ENCODE measurements around the gene RUNX1.

RUNX1 gene

DNA sequence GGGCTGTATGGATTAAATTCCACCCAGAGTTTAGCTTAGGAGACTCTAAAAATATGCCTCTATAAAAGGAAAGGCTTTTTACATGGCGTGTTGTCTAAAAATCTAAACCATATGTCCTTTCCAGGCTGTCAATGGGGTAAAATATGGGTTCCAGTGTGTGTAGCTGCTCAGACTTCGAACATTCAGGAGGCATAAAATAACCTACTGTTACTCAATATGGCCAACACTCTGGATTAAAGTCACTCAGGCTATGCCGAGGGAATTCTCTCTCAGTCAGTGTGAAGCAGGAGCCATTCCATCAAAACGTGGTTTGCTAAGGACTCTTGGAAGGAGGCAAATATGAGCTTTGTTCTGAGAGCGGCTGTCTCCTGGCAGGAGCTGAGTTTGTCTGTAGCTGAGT lies 135.3 kb downstream of the RUNX1 start:
- H3K27ac ChIP-seq = no peak overlapping the region
- TF ChIP-seq, protein P1, sequence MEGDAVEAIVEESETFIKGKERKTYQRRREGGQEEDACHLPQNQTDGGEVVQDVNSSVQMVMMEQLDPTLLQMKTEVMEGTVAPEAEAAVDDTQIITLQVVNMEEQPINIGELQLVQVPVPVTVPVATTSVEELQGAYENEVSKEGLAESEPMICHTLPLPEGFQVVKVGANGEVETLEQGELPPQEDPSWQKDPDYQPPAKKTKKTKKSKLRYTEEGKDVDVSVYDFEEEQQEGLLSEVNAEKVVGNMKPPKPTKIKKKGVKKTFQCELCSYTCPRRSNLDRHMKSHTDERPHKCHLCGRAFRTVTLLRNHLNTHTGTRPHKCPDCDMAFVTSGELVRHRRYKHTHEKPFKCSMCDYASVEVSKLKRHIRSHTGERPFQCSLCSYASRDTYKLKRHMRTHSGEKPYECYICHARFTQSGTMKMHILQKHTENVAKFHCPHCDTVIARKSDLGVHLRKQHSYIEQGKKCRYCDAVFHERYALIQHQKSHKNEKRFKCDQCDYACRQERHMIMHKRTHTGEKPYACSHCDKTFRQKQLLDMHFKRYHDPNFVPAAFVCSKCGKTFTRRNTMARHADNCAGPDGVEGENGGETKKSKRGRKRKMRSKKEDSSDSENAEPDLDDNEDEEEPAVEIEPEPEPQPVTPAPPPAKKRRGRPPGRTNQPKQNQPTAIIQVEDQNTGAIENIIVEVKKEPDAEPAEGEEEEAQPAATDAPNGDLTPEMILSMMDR (IDR thresholded peaks at IDR 0.05) = no peak
- H3K4me3 ChIP-seq = no peak overlapping the region
- no peak for DNase-seq (ENCODE audit: low spot score)

DNA sequence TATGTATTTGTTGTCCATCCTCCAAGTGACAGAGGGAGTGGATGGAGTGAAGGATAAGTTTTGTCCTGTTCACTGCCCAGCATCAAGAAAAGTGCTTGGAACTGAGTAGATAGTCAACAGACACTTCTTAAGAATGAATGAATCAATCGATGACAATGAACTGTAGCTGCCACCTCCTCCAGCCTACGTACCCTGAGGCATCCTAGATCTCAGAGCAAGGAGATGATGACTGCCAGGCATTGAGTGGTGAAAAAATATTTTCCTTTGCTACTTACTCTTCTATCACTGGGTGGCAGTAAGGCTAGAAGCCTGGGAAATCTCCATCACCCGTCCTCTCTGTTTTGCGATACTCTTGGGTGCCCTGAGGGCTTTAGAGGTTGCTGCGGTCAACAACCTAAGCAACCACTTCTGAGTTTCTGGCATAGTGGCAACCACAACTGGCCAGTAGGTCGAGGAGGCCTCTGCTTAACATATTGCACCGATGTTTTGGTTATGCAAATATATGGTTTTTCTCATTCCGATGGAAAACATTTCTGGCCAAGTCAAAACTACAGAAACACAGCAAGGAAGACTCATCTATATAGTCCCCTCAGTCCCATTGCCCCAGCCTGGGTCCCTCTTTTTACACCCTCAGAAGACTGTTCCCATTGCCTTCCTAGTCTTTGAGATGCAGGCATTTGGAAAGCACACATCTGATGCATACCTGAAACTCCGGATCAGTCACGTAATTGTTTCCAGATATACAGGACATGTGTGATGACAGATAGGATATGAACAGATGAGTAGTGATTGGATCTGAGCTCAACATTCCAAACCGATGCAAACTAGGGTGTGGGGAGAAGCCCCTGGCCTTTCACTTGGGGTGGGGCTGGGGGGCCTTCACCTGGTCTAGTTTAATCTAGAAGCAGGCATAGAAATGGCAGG lies 136.8 kb downstream of the RUNX1 start:
- Histone ChIP-seq H3K27ac (no peak overlapping the region), H3K4me3 (no peak overlapping the region)
- TF ChIP-seq, protein P1 (IDR thresholded peaks at IDR 0.05) = no peak
- DNase-seq (ENCODE audit: low spot score) = no peak

DNA sequence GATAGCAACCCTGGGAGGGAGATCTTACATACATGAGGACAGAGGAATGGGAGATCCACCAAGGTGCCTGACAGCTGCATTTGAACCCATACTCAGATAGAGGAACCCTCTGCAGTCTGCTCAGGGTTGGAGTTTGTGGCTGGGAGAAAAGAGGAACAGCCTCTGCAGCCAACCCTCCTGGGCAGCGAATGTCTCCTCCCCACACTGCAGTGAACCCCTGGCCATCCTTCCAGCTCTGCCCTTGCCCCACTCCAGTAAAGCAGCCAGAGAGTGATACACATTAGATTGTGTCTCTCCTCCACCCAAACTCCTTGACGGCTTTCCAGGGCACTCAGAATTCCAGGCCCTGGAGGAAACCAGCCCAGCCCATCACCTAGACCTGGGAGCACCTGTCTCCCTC lies 137.7 kb downstream of the RUNX1 start:
- no peak for DNase-seq (ENCODE audit: low spot score)
- TF ChIP-seq, protein P1 (IDR thresholded peaks at IDR 0.05) = no peak

DNA sequence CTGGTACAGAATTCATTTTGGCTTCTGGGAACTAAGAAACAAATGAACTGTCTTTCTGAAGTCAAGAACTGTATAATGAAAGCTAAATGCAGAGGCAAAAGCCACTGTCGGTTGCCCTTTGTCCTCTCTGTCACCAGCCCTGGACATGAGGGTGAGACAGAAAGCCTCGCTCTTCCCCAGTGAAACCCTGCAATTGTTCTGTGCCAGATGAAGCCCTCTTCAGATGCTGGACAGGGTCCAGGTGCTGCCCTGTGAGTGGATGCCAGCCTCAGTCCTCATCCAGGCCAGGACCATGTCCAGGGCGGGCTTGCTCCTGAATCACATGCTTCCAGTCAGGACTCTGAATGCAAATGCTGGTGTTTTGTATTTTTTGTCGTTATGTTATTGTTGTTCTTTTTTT lies 138.7 kb downstream of the RUNX1 start:
- TF ChIP-seq, protein P1 (IDR thresholded peaks at IDR 0.05) = no peak
- Histone ChIP-seq H3K27ac (no peak overlapping the region), H3K4me3 (no peak overlapping the region)
- no peak for DNase-seq (ENCODE audit: low spot score)

More for the DNA sequence above, 137.7 kb downstream of the RUNX1 start:
- H3K27ac ChIP-seq = no peak overlapping the region
- H3K4me3 ChIP-seq = no peak overlapping the region

DNA sequence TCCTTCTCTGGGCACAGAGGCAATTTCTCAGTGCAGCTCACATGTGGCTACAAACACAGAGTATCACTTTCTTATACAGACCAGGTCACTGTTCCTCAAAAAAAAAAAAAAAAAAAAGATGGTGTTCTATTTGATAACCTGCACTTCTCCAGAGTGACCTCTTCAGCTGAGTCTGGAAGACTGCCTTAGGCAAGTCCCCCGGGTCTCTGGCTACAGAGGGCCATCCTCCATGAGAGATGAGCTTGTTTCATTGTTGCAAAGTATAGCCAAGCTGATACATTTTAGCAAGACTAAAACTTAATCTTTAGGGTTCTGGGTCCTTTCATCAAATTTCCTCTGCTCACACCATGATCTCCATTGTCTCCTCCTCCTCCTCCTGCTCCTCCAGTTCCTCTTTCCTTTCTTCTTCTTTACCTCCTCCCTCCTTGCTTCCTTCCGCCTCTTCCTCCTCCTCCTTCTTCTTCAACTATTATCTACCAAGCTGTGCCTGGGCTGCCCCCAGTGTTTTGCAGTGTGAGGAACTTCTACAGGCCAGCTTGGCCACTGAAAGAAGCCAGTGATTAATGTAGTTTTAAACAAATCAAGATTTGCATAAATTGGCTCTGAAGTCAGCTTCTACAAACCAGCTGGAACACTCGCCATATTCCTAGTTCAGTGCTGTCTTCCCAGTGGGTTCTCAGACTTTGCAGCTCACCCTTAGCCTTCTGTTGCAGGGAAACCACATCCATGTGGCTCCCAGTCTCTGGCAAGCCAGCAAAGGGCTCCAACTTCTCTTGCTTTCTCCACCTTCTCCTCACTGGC lies 139.4 kb downstream of the RUNX1 start:
- TF ChIP-seq, protein P1 (IDR thresholded peaks at IDR 0.05) = no peak
- DNase-seq (ENCODE audit: low spot score) = no peak
- Histone ChIP-seq H3K4me3 (no peak overlapping the region), H3K27ac (no peak overlapping the region)

DNA sequence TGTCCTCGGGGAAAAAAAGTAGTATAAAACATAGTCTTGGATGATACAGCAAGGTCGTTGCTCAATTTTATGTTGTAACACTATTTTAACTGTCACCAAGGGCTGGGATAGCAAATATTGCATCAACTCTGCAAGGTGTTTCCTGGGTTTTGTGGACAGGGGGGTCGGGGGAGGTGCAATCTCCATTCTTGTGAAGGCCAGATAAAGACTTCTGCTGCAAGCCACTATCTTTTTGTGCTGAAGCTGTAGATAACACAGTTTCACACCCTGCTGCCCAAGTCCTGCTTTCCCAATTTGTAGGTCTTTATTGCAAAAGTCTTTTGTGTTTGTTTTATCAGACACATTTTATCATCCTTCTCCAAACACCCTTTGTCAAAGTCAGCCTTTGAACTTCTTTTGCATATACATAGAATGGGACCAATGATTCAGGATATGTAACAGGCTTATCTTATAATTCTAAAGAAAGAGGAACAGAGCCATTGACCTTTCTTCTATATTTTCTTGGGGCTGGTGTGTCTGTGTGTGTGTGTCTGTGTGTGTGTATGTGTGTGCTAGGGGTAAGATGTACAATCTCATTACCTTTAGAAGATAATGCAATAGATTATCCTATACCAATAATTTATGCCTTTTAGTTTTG lies 140.6 kb downstream of the RUNX1 start:
- Histone ChIP-seq H3K27ac (no peak overlapping the region), H3K4me3 (no peak overlapping the region)
- TF ChIP-seq, protein P1 (IDR thresholded peaks at IDR 0.05) = no peak
- DNase-seq (ENCODE audit: low spot score) = no peak
